Measurements from ENCODE around the gene SLC27A6.
"Not testable (repeated sequence)": the region's sequence is repeated elsewhere in the genome, so short reads cannot be mapped to it uniquely, and the experiment has no call there.

Gene SLC27A6

GRCh38 chr5:129003232-129003631, 37.9 kb downstream of the SLC27A6 start:
- no peak for DNase-seq

DNA sequence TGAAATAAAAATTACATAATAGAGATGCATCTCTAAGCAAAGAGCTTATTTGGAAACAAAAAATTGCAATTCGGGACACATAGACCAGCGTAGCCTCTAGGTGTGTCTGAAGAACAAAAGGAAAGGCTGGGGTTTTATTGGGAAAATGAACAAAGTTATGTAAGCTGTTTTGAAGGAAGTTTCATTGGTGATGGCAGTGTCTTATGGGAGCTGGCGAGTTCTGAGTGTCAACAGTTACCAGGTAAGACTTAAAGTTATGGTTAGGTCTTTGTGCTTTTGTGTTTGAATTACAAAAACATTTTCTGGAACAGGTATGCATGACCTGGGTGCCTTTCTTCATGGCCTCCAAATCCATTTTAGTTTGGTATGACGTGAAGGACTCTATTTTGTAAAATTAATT, 48.9 kb downstream of the SLC27A6 start:
- no peak for DNase-seq

DNA sequence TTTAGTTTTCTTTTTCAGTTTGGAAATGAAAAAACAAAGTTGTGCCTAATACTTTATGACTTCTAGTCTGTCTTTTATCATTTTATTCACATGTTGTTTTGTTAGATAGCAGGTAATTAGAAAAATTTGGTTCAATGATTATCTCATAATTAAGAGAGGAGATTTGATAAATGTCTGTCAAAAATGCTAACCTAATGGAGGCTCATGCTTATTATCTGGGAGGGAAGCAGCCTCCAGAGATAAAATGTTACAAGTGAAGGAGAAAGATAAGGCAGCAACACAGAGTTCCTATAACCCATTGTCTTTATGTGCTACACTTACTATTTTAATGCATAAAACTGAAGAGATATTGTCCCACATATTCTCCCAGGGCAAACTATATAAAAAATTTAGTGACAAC, 53.5 kb downstream of the SLC27A6 start:
- DNase-seq = no peak

DNA sequence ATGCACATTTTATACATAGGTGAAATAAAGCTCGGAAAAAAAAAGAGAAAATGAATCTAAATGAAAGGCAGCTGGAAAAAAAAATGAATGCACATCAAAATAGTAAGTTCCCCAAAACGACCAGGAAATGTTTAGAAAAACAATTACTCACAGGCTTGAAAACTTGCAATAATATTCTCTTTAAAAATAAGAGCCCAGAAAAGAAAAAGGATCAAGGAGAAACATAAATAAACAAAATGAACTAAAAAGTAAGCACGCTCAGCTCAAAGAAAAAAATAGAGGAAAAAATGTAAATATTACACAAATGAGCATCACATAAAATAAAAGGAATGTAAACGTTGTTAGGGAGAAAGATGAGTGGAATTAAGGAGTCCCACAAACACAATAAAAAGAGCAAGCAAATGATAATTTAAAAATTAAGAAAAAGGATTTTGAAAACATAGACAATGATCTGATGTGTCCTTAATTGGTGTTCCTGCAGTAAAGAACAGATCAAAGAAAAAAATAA, 54.2 kb downstream of the SLC27A6 start:
- DNase-seq = no peak

- DNase-seq = no peak
These were observed 55.4 kb downstream of the SLC27A6 start for GRCh38 chr5:129020683-129021082.

- no peak for DNase-seq
These were observed 56.5 kb downstream of the SLC27A6 start for GRCh38 chr5:129021744-129022143.

DNA sequence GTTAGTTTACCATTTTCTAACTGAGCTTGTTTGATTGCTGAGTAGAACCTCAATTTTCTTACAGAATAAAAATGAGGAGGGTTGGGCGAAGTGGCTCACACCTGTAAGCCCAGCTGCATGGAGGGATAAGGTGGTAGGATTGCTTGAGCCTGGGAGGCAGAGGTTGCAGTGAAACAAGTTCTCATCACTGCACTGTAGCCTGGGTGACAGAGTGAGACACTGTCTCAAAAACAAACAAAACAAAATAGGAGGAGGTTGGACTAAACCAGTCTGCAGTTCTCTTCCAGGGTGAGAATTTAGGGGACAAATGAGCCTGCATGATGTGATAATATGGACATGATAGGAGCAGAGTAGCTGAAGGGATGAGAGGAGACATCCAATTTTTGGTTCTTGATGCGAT, 57.3 kb downstream of the SLC27A6 start:
- DNase-seq = no peak

- DNase-seq = no peak
These were observed 62.0 kb downstream of the SLC27A6 start for GRCh38 chr5:129027260-129027659.

- DNase-seq = no peak
These were observed 66.8 kb downstream of the SLC27A6 start for GRCh38 chr5:129031886-129032683.

GRCh38 chr5:129036257-129036656, 71.0 kb downstream of the SLC27A6 start:
- not testable (repeated sequence) for DNase-seq

- DNase-seq = no peak
These were observed 76.1 kb downstream of the SLC27A6 start for GRCh38 chr5:129041196-129041881.

GRCh38 chr5:129042306-129042705, 77.0 kb downstream of the SLC27A6 start:
- DNase-seq = no peak

- DNase-seq = no peak
These were observed 78.6 kb downstream of the SLC27A6 start for GRCh38 chr5:129043894-129044293.

GRCh38 chr5:129046151-129046550, 80.9 kb downstream of the SLC27A6 start:
- no peak for DNase-seq

DNA sequence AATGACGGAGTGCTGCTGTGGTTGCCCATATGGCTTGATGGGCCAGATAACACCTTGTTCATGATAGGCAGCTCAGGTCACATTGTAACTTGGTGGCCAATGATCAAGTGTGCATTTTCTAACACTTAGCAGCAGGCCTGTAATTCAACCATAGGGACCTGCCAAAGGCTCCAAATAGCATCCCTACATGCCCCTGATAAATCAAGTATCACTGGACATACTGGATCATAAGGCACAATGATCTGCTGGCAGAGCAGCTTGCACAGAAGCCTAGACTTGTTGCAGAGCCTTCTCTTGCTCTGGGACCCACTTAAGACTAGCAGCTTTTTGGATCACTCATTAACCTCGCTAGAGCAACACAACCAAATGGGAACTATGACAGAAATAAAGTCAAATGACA, 83.2 kb downstream of the SLC27A6 start:
- DNase-seq = no peak

- DNase-seq = no peak
These were observed 84.0 kb downstream of the SLC27A6 start for GRCh38 chr5:129049126-129049799.

GRCh38 chr5:129051283-129051682, 86.0 kb downstream of the SLC27A6 start:
- no peak for DNase-seq

- no peak for DNase-seq
These were observed 88.2 kb downstream of the SLC27A6 start for GRCh38 chr5:129053438-129053837.

- no peak for DNase-seq
These were observed 92.0 kb downstream of the SLC27A6 start for GRCh38 chr5:129057329-129057728.

DNA sequence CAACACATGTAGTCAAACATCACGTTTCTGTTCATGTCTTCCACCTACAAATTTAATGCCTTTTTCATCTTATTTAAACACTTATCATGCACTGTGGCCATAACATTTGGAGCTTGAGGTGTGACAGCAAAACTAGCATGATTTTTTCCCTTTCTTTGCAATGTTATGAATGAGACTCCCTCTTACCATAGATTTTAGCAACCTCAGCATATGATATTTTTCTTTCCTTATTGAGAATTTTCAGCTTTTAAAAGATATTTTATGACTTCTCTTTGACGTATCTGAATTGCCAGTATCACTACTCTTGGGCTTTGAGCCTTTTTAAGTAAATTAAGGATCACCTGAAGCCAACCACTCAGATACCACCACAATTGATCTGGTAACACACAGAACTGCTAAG, 96.6 kb downstream of the SLC27A6 start:
- DNase-seq = no peak

DNA sequence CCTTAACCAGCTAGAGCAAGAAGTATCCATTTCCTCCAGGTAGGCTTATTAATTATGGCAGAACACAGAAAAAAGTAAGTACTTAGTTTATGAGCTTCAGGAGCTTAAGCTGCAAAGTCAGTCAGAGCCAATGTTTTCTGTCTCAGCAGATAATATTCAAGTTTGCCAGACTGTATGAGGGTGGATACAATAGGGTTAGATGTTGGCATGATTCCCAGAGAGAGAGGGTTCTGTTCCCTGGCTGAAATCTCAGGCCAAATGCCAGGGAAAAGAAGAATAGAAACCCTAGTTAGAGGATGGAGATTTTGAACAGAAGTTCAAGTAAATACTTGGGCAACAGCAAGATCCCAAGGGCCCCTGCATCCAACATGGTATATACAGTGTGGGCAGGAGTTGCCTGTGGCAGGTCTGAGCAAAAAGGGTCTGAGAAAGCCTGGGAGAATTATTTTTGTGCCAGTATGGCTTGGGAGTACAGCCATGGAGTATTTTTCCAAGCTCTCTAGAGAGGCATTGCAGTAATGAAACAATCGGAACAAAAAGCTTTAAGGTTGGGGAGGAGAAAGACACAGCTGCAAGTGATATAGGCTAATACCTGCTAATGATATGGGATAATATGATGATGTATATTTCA, 98.3 kb downstream of the SLC27A6 start:
- no peak for DNase-seq

- no peak for DNase-seq
These were observed 100.4 kb downstream of the SLC27A6 start for GRCh38 chr5:129065721-129066120.

- no peak for DNase-seq
These were observed 102.5 kb downstream of the SLC27A6 start for GRCh38 chr5:129067745-129068144.

Measured in CD4-positive, alpha-beta T cell treated with Interferon gamma for 1 hour (primary cell).